GM12865 (cell line): ENCODE data around the gene GNAI2.
"Not testable (repeated sequence)": the region's sequence is repeated elsewhere in the genome, so short reads cannot be mapped to it uniquely, and the experiment has no call there.

ENCODE experiments used
- DNase-seq: peaks from one replicate; pipeline ENCODE4 v3.0.0; 2010; ENCODE audit warnings: low read depth
- H3K4me3 ChIP-seq: 2 replicates; pipeline ENCODE4 v1.5.1; 2011; ENCODE audit warnings: mild to moderate bottlenecking, low read depth, low read length, control low read depth
- CTCF ChIP-seq: IDR thresholded peaks from 2 replicates; pipeline ENCODE4 v1.5.1; 2011; ENCODE audit warnings: low read length, control low read depth, low read depth, inconsistent platforms; ENCODE audit not compliant: insufficient read depth; ENCODE audit errors: missing control alignments

GNAI2 gene

GRCh38 chr3:50269460-50269859 lies 33.5 kb downstream of the GNAI2 start:
- TF ChIP-seq CTCF = no peak
- no peak overlapping the region for H3K4me3 ChIP-seq
- no peak for DNase-seq

- no peak overlapping the region for H3K4me3 ChIP-seq
- DNase-seq = no peak
- TF ChIP-seq CTCF = no peak
These were observed 34.0 kb downstream of the GNAI2 start for GRCh38 chr3:50269977-50270413.

GRCh38 chr3:50270422-50271224 lies 34.6 kb downstream of the GNAI2 start:
- no peak for TF ChIP-seq CTCF
- DNase-seq = no peak

GRCh38 chr3:50271314-50271936 lies 35.4 kb downstream of the GNAI2 start:
- TF ChIP-seq CTCF = no peak
- H3K4me3 ChIP-seq = no peak overlapping the region
- no peak for DNase-seq

More at GRCh38 chr3:50270422-50271224, 34.6 kb downstream of the GNAI2 start:
- H3K4me3 ChIP-seq = no peak overlapping the region

GRCh38 chr3:50272538-50272910 lies 36.5 kb downstream of the GNAI2 start:
- not testable (repeated sequence) for DNase-seq, H3K4me3 ChIP-seq

- no peak overlapping the region for H3K4me3 ChIP-seq
- peak; percentile 91 for DNase-seq
- TF ChIP-seq CTCF = peak; percentile 98
These were observed 37.1 kb downstream of the GNAI2 start for GRCh38 chr3:50272911-50273688.

GRCh38 chr3:50273689-50274065 lies 37.7 kb downstream of the GNAI2 start:
- no peak for DNase-seq
- TF ChIP-seq CTCF = no peak
- H3K4me3 ChIP-seq = no peak overlapping the region
